ENCODE measurements around the gene ZNF532. TPM values are rescaled to one million over a fixed set of nuclear protein-coding genes. Genes with fewer than 3 reads are reported as not detected.

Gene ZNF532
- total and polyA plus RNA-seq, 2 of the 13 experiments (the other 11 are each of a cell fraction or from before 2014, with no cell fraction given) = not detected

GRCh38 chr18:58962336-58962735, 97.7 kb downstream of the ZNF532 start:
- intact Hi-C loops (cut with micrococcal nuclease; ENCODE audit: unreplicated experiment) (no loop called here), in situ Hi-C loops (cut with HindIII; ENCODE audit: extremely low pct_ligation_motif_present, low pct_unique_long_range_greater_than_20kb) (no loop called here)
- ChIA-PET POLR2A (no interaction called here), CTCF (ENCODE audit: low intra/inter-chr PET ratio, low total read pairs) (no interaction called here)
- H3K9me3 ChIP-seq (ENCODE audit: low read length) = no peaks in the 10 kb centered on the region
- 28% methylated on average over 8 of the region's 8 CpGs for WGBS (ENCODE audit: low lambda C conversion rate)
- H3K4me2 ChIP-seq (ENCODE audit: low read depth, low read length) = no peak overlapping the region
- no peaks in the 10 kb centered on the region for H3K36me3 ChIP-seq (replicated peaks in 1 of 2; ENCODE audit: control insufficient read depth in 1 of 2, insufficient read depth in 2 of 2, low read length in 2 of 2)
- no TSS peak for BruUV-seq (replicated peaks)
- H3K4me3 ChIP-seq (replicated peaks in 1 of 3; ENCODE audit: insufficient read depth in 1 of 3, low read depth in 2 of 3, low read length in 3 of 3) = no peak overlapping the region
- H3K4me1 ChIP-seq (ENCODE audit: insufficient read depth, low read length) = no peaks in the 10 kb centered on the region
- H4K20me1 ChIP-seq (ENCODE audit: insufficient read depth, low read length) = no peaks in the 10 kb centered on the region
- no peak for ATAC-seq
- H3K9ac ChIP-seq (ENCODE audit: insufficient read depth, low read depth, low read length) = no peak overlapping the region
- no peak for DNase-seq (ENCODE audit: low spot score)
- no peak overlapping the region for H3K27ac ChIP-seq (ENCODE audit: extremely low read length, insufficient read depth, low read length)
- no peaks in the 10 kb centered on the region for H3K79me2 ChIP-seq (ENCODE audit: insufficient read depth, low read length)
- TF ChIP-seq ZNF101 (CRISPR knock-in tag; IDR thresholded peaks at IDR 0.05; ENCODE audit: borderline replicate concordance, low read depth) (no peak), SNAPC5 (CRISPR knock-in tag; IDR thresholded peaks at IDR 0.05; ENCODE audit: borderline replicate concordance) (no peak), ZHX1 (CRISPR knock-in tag; IDR thresholded peaks at IDR 0.05; ENCODE audit: low read depth) (no peak), ZNF256 (CRISPR knock-in tag; conservative IDR thresholded peaks at IDR 0.05) (no peak), EED (CRISPR knock-in tag; IDR thresholded peaks at IDR 0.05) (no peak), HNRNPLL (IDR thresholded peaks at IDR 0.05; ENCODE audit: low read depth, low read length, poor library complexity, severe bottlenecking) (no peak), DZIP1 (CRISPR knock-in tag; IDR thresholded peaks at IDR 0.05) (no peak), MIER3 (CRISPR knock-in tag; IDR thresholded peaks at IDR 0.05; ENCODE audit: borderline replicate concordance) (no peak), KDM3A (CRISPR knock-in tag; IDR thresholded peaks at IDR 0.05; ENCODE audit: low read depth) (no peak), IKZF4 (CRISPR knock-in tag; IDR thresholded peaks at IDR 0.05; ENCODE audit: borderline replicate concordance, low read depth, not compliant biosample characterization) (no peak), ZNF234 (CRISPR knock-in tag; conservative IDR thresholded peaks at IDR 0.05) (no peak)
- FAIRE-seq = no peak
- no peak overlapping the region for H2AFZ ChIP-seq (ENCODE audit: low read length)
- H3K27me3 ChIP-seq (ENCODE audit: control insufficient read depth in 1 of 2, insufficient read depth in 2 of 2, low read length in 2 of 2) = peaks cover 0 to 14% of the 10 kb centered on the region in 2 experiments; a peak in 3 of 5 replicates
